SU-DHL-6 (cell line): ENCODE measurements around the gene MPV17L.
"Not testable (repeated sequence)": the region's sequence is repeated elsewhere in the genome, so short reads cannot be mapped to it uniquely, and the experiment has no call there.

Experiments used
- H2AFZ ChIP-seq: fragments of 200-600 bp; sonication (generic); 2 replicates; pipeline ENCODE4 v1.6.1; 2014; ENCODE audit warnings: low read depth, mild to moderate bottlenecking, moderate library complexity, mixed read lengths, antibody characterized with exemption, low read length; ENCODE audit not compliant: severe bottlenecking
- H3F3A ChIP-seq: fragments of 200-600 bp; shearing (Covaris generic); 2 replicates; pipeline ENCODE4 v1.6.0; 2016; ENCODE audit warnings: antibody characterized with exemption, mild to moderate bottlenecking; ENCODE audit not compliant: insufficient read depth
- H3K27ac ChIP-seq: fragments of 200-600 bp; sonication (generic); 2 replicates; pipeline ENCODE4 v1.5.1; 2016; ENCODE audit warnings: low read depth, mild to moderate bottlenecking, low read length, moderate library complexity, mixed read lengths
- H3K27me3 ChIP-seq: fragments of 200-600 bp; sonication (generic), shearing (Covaris generic); 2 replicates; pipeline ENCODE4 v1.6.0; 2014; ENCODE audit warnings: mild to moderate bottlenecking, low read length
- H3K36me3 ChIP-seq: fragments of 200-600 bp; sonication (generic); 2 replicates; pipeline ENCODE4 v1.6.1; 2014; ENCODE audit warnings: mild to moderate bottlenecking, low read length, mixed read lengths
- H3K4me2 ChIP-seq: fragments of 300-600, 200-600 bp; shearing (Covaris generic), sonication (generic); 2 replicates; pipeline ENCODE4 v1.6.0; 2014; ENCODE audit warnings: low read length, low read depth, mild to moderate bottlenecking; ENCODE audit not compliant: poor library complexity, severe bottlenecking
- H3K4me3 ChIP-seq: fragments of 200-600 bp; sonication (generic); 2 replicates; pipeline ENCODE4 v1.5.1; 2014; ENCODE audit warnings: antibody characterized with exemption, low read length, mild to moderate bottlenecking, mixed read lengths; ENCODE audit not compliant: insufficient read depth, poor library complexity, severe bottlenecking
- H3K79me2 ChIP-seq: fragments of 200-600 bp; sonication (generic); 2 replicates; pipeline ENCODE4 v1.6.1; 2014; ENCODE audit warnings: mild to moderate bottlenecking, low read length, moderate library complexity; ENCODE audit not compliant: insufficient read depth
- H3K9ac ChIP-seq: fragments of 200-600 bp; sonication (generic); 2 replicates; pipeline ENCODE4 v1.7.0; 2014; ENCODE audit warnings: mild to moderate bottlenecking, low read length
- H3K9me2 ChIP-seq: fragments of 200-600 bp; sonication (generic); replicated peaks from 2 replicates; pipeline ENCODE4 v1.6.1; 2014; ENCODE audit warnings: low read length; ENCODE audit not compliant: insufficient read depth
- H3K9me3 ChIP-seq: fragments of 200-600 bp; sonication (generic); 2 replicates; pipeline ENCODE4 v1.6.1; 2014; ENCODE audit warnings: low read length, mixed read lengths; ENCODE audit not compliant: insufficient read depth
- H4K20me1 ChIP-seq: fragments of 200-600 bp; sonication (generic); 2 replicates; pipeline ENCODE4 v1.6.1; 2014; ENCODE audit warnings: low read depth, mild to moderate bottlenecking, antibody characterized with exemption, low read length, moderate library complexity, mixed read lengths
- EZH2phosphoT487 ChIP-seq: fragments of 200-600 bp; sonication (generic), shearing (Covaris generic); conservative IDR thresholded peaks from 2 replicates; pipeline ENCODE4 v1.6.1; 2018; ENCODE audit warnings: mild to moderate bottlenecking, antibody characterized with exemption, low read length, moderate library complexity, mixed read lengths
- TF ChIP-seq, protein P1 (sequence below): fragments of 200-600 bp; sonication (generic); IDR thresholded peaks from one replicate; pipeline ENCODE4 v1.5.1; 2017; ENCODE audit warnings: antibody characterized with exemption, mild to moderate bottlenecking, low read length, moderate library complexity; ENCODE audit not compliant: insufficient read depth, poor library complexity, severe bottlenecking

Gene MPV17L

DNA sequence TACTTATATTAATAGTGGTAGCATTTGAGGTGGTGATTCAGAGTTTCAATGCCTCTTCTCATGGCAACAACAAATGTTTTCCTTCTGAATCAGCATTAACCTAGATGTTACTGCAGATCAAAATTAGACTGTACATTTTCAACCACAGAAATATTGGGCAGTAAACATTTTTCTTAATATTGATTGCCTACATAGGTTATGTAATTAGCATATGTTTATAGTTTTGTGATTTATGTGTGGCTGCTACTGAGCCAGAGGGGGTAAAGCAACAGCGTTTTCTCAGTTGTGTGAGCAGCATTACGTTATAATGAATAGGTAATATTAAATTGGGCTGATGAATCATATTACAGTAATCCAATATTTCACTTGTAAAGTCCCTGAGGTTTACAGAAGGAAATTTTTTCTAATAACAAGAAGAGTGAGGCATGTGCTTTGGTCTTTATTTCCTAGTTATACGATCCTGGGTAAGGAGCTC is 20.0 kb downstream of the MPV17L start:
- Histone ChIP-seq H2AFZ (no peak overlapping the region), H3F3A (no peaks in the 10 kb centered on the region), H3K4me3 (no peak overlapping the region), H3K4me2 (no peak overlapping the region), H3K9ac (no peak overlapping the region), H4K20me1 (no peaks in the 10 kb centered on the region), H3K9me2 (no peaks in the 10 kb centered on the region), H3K79me2 (no peaks in the 10 kb centered on the region), H3K27me3 (no peaks in the 10 kb centered on the region), H3K27ac (no peak overlapping the region), H3K36me3 (no peaks in the 10 kb centered on the region), H3K9me3 (no peaks in the 10 kb centered on the region)
- TF ChIP-seq EZH2phosphoT487: no peak
- TF ChIP-seq, protein P1, sequence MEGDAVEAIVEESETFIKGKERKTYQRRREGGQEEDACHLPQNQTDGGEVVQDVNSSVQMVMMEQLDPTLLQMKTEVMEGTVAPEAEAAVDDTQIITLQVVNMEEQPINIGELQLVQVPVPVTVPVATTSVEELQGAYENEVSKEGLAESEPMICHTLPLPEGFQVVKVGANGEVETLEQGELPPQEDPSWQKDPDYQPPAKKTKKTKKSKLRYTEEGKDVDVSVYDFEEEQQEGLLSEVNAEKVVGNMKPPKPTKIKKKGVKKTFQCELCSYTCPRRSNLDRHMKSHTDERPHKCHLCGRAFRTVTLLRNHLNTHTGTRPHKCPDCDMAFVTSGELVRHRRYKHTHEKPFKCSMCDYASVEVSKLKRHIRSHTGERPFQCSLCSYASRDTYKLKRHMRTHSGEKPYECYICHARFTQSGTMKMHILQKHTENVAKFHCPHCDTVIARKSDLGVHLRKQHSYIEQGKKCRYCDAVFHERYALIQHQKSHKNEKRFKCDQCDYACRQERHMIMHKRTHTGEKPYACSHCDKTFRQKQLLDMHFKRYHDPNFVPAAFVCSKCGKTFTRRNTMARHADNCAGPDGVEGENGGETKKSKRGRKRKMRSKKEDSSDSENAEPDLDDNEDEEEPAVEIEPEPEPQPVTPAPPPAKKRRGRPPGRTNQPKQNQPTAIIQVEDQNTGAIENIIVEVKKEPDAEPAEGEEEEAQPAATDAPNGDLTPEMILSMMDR: no peak

DNA sequence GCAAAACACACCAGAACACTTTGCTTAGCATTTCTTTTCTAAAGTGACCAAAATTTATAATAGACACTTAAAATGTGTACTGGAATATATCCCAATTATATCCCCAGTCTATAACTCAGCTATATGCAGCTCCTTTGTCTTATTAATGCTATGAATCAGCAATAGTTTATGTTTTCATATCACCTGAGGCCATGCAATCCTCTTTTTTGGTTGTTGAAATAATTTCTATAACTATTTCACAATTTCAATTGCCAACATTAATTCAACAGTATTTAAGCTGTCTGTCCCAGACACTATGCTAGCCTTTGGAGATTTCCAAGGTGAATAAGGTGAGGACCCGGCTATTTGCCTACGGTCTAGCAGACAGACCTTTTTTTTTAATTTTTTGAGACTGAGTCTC is 21.6 kb downstream of the MPV17L start:
- Histone ChIP-seq H3K9ac (no peak overlapping the region), H3K9me3 (no peaks in the 10 kb centered on the region), H2AFZ (no peak overlapping the region), H3K79me2 (no peaks in the 10 kb centered on the region), H3K27me3 (no peaks in the 10 kb centered on the region), H3K4me2 (no peak overlapping the region), H3K4me3 (no peak overlapping the region), H3K36me3 (no peaks in the 10 kb centered on the region), H4K20me1 (no peaks in the 10 kb centered on the region), H3F3A (no peaks in the 10 kb centered on the region), H3K27ac (no peak overlapping the region), H3K9me2 (no peaks in the 10 kb centered on the region)
- no peak for TF ChIP-seq EZH2phosphoT487
- TF ChIP-seq, protein P1: no peak

DNA sequence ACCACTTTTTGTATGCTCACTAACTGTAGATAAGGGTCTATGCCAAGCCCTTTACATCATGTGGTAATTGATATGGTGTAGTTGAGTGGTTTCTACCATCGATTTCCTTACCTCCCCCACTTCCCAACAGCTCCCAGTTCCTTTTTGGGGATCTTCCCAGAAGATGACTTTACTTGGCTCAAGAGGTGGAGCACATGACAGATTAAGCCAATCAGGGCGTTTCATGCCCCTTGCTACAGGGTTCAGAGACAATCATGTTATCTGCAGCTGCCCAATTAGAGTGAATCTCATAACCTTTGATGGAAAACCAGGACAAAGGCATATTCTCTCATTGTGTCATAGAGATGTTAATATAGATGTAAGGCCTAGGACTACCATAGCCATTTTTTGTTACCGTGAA is 22.7 kb downstream of the MPV17L start:
- H3K27me3 ChIP-seq: no peaks in the 10 kb centered on the region
- no peak overlapping the region for H3K9ac ChIP-seq
- no peaks in the 10 kb centered on the region for H3K9me2 ChIP-seq
- no peak overlapping the region for H3K27ac ChIP-seq
- H3K4me2 ChIP-seq: no peak overlapping the region
- no peaks in the 10 kb centered on the region for H4K20me1 ChIP-seq
- H3K36me3 ChIP-seq: no peaks in the 10 kb centered on the region
- no peaks in the 10 kb centered on the region for H3F3A ChIP-seq
- H3K79me2 ChIP-seq: no peaks in the 10 kb centered on the region
- H2AFZ ChIP-seq: no peak overlapping the region
- TF ChIP-seq, protein P1: no peak
- TF ChIP-seq EZH2phosphoT487: no peak
- H3K9me3 ChIP-seq: no peaks in the 10 kb centered on the region
- no peak overlapping the region for H3K4me3 ChIP-seq

DNA sequence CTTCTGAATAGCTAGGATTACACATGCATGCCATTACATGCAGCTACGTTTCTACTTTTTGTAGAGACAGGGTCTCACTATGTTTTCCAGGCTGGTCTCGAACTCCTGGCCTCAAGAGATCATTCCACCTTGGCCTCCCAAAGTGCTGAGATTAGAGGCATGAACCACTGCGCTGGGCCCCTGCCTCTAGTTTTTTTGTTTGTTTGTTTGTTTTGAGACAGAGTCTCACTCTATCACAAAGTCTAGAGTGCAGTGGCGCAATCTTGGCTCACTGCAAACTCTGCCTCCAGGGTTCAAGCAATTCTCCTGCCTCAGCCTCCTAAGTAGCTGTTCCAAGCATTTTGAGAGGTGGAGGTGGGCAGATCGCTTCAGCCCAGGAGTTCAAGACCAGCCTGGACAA is 26.1 kb downstream of the MPV17L start:
- H3K27me3 ChIP-seq, H2AFZ ChIP-seq, H3K79me2 ChIP-seq, H3K4me2 ChIP-seq, H3K9me3 ChIP-seq, H4K20me1 ChIP-seq, H3K27ac ChIP-seq, H3K36me3 ChIP-seq, H3K4me3 ChIP-seq, H3K9me2 ChIP-seq, H3F3A ChIP-seq, H3K9ac ChIP-seq: not testable (repeated sequence)
